NCI-H2081 treated with DMSO at 0.1 percent for 48 hours (cell line): ENCODE data around the gene PAX5.

ENCODE experiments used
- DNase-seq: peaks from one replicate; lab custom pipeline; 2025; lab: John Stamatoyannopoulos, UW

The PAX5 gene

GRCh38 chr9:36858805-36859375, 175.2 kb downstream of the PAX5 start:
- no peak for DNase-seq

GRCh38 chr9:36855448-36856315, 178.4 kb downstream of the PAX5 start:
- DNase-seq: no peak

- DNase-seq: no peak
Observed at GRCh38 chr9:36854751-36855150, 179.3 kb downstream of the PAX5 start.

- DNase-seq: no peak
Observed at GRCh38 chr9:36854034-36854433, 180.0 kb downstream of the PAX5 start.

GRCh38 chr9:36853233-36853632, 180.8 kb downstream of the PAX5 start:
- no peak for DNase-seq

GRCh38 chr9:36849943-36850342, 184.1 kb downstream of the PAX5 start:
- DNase-seq: no peak

- no peak for DNase-seq
Observed at GRCh38 chr9:36848946-36849345, 185.1 kb downstream of the PAX5 start.

- no peak for DNase-seq
Observed at GRCh38 chr9:36847781-36848673, 186.0 kb downstream of the PAX5 start.

GRCh38 chr9:36846621-36847020, 187.4 kb downstream of the PAX5 start:
- no peak for DNase-seq

GRCh38 chr9:36845844-36846243, 188.2 kb downstream of the PAX5 start:
- DNase-seq: no peak

GRCh38 chr9:36844961-36845360, 189.1 kb downstream of the PAX5 start:
- no peak for DNase-seq

GRCh38 chr9:36843964-36844363, 190.1 kb downstream of the PAX5 start:
- DNase-seq: no peak

GRCh38 chr9:36842560-36843530, 191.2 kb downstream of the PAX5 start:
- no peak for DNase-seq

- DNase-seq: no peak
Observed at GRCh38 chr9:36840898-36841536, 193.1 kb downstream of the PAX5 start.

GRCh38 chr9:36839131-36839885, 194.8 kb downstream of the PAX5 start:
- DNase-seq: no peak

- DNase-seq: no peak
Observed at GRCh38 chr9:36837431-36838405, 196.3 kb downstream of the PAX5 start.

GRCh38 chr9:36836486-36836885, 197.6 kb downstream of the PAX5 start:
- DNase-seq: no peak

- DNase-seq: no peak
Observed at GRCh38 chr9:36835271-36835996, 198.6 kb downstream of the PAX5 start.
